Rectal smooth muscle tissue (tissue), 1 donor: ENCODE data around the gene ATP5F1B.

Source experiments
- H3K27ac ChIP-seq: one replicate; pipeline ENCODE4 v1.7.0; 2013; ENCODE audit warnings: low read depth, low read length, inconsistent platforms
- H3K27me3 ChIP-seq: one replicate; pipeline ENCODE4 v1.7.0; 2013; ENCODE audit warnings: low read length; ENCODE audit not compliant: control insufficient read depth, insufficient read depth
- H3K36me3 ChIP-seq: one replicate; pipeline ENCODE4 v1.7.0; 2013; ENCODE audit warnings: low read length; ENCODE audit not compliant: control insufficient read depth, insufficient read depth
- H3K4me1 ChIP-seq: one replicate; pipeline ENCODE4 v1.7.0; 2013; ENCODE audit warnings: low read length; ENCODE audit not compliant: control insufficient read depth, insufficient read depth
- H3K4me3 ChIP-seq: one replicate; pipeline ENCODE4 v1.7.0; 2013; ENCODE audit warnings: low read length
- H3K9ac ChIP-seq: one replicate; pipeline ENCODE4 v1.7.0; 2013; ENCODE audit warnings: low read length

The ATP5F1B gene

DNA sequence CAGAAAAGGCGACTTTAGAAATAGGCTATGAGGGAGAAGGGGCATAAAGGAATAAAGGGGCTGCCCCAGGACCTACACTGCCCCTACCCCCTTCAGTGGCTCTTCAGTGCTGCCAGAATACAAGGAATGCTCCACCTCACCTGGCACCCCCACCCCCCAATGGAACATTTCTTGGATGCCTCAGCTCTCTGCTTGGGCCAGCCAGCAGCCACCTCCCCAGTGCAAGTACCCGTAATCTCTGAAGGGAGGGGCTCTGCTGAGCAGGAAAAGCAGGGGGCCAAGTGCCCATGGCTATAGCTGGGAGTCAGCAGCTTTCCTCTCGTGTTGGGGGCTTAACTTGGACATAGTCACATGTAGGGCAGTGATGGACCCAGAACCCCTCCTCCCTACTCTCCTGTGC lies 49.0 kb downstream of the ATP5F1B start:
- no peak overlapping the region for H3K4me3 ChIP-seq
- peaks cover 45% of the 10 kb centered on the region for H3K36me3 ChIP-seq
- H3K27ac ChIP-seq: no peak overlapping the region
- no peaks in the 10 kb centered on the region for H3K27me3 ChIP-seq
- no peak overlapping the region for H3K9ac ChIP-seq
- no peaks in the 10 kb centered on the region for H3K4me1 ChIP-seq

DNA sequence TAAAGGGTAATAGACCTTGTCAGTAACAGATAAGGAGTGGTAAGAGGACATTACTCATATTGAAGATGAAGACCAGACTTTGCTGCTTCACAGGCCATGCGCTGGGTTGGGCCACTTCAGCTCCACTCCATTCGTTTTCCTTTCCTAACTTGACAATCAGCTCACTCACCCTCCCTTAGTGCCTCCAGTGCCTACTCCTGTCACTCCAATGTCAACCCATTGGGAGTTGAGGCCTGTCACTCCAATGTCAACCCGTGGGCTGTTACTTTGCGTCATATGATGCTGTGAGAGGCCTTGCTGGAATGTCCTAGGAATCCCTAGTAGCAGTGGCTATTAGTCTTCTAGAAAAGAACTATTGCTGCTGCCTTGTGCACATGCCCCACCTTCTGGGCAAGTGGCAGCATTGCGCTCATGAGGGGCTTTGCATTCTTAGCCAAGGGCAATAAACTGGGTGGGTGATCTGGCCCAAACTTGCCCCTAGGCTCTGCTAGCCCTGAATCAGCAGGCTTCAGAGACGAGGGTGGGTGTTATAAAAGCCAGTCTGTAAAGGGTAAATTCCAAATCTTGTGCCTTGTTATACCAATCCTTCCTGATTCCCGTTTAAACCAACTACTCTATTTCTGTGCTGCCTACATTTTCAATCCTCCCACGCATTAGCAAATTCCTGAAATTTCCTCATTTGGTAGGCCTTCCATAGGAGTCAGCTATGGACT lies 51.7 kb downstream of the ATP5F1B start:
- Histone ChIP-seq H3K4me3 (no peak overlapping the region), H3K36me3 (peaks cover 22% of the 10 kb centered on the region), H3K4me1 (no peaks in the 10 kb centered on the region), H3K9ac (no peak overlapping the region), H3K27ac (peak overlapping the region; percentile 8), H3K27me3 (no peaks in the 10 kb centered on the region)

DNA sequence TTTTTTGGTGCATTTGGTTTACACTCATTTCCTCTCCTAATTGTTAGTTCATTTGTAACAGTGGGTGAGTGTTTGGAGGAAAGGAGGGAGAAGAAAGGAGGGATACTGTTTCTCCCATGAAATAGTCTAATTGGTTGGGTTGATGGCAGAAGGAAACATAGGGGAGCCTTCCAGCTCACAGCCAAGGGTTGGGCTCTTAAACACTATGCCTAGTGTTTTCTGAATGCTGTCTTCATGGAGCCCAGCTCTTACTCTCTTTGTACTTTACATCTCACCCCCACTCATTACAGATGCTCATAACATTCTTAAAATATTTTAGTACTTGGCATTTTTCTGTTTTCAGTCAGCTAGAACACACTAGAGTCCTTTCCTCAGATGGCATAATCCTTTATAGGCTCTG lies 53.8 kb downstream of the ATP5F1B start:
- Histone ChIP-seq H3K9ac (no peak overlapping the region), H3K27ac (no peak overlapping the region), H3K36me3 (peaks cover 21% of the 10 kb centered on the region), H3K4me1 (no peaks in the 10 kb centered on the region), H3K4me3 (no peak overlapping the region), H3K27me3 (no peaks in the 10 kb centered on the region)

GRCh38 chr12:56591126-56591525 lies 54.7 kb downstream of the ATP5F1B start:
- no peak overlapping the region for H3K4me3 ChIP-seq
- H3K36me3 ChIP-seq: peaks cover 21% of the 10 kb centered on the region
- no peaks in the 10 kb centered on the region for H3K4me1 ChIP-seq
- no peaks in the 10 kb centered on the region for H3K27me3 ChIP-seq
- no peak overlapping the region for H3K27ac ChIP-seq
- no peak overlapping the region for H3K9ac ChIP-seq

DNA sequence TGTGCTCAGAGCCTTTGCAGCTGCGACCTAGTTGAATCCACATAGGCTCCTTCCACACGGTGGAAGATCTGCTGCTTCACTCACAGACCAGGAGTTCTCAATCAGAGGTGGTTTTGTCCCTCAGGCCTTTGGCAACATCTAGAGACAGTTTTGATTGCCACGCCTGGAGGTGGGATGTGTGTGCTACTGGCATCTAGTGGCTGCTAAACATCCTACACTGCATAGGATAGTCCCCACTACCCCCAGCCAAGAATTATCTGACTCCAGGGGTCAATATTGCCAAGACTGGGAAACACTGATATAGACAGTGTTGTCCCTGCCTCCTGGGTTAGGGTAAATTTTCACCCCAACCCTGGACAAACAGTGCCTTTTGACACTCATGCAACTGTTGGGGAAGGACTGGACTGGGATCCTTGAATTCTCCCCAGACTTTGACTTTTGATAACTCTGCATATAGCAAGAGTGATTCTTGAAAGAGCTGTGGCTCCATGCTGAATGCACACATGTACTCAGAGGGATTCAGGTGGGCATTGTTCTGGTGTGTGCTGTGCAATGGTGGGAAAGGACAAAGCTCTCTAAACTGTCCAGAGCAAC lies 55.5 kb downstream of the ATP5F1B start:
- Histone ChIP-seq H3K27me3 (no peaks in the 10 kb centered on the region), H3K9ac (no peak overlapping the region), H3K27ac (no peak overlapping the region), H3K4me3 (no peak overlapping the region), H3K4me1 (no peaks in the 10 kb centered on the region), H3K36me3 (peaks cover 21% of the 10 kb centered on the region)

DNA sequence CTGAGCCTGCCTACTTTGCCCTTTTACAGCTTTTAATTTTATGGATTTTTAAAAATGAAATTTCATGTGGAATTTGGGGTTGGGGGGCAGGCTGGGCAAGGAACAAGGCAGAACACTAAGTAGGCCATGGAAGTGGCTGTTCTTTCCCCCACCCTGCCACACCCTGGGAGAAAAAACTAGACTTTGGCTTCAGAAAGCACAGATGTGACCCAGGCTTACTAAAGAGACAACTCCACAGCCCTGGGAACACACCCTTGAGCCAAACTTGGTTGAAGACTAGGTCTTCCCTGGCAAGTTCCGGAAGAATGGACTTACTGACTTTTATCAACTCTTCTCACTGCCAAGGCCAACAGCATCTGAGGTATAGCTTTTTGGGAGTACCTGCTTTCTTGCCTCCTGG lies 56.0 kb downstream of the ATP5F1B start:
- no peak overlapping the region for H3K9ac ChIP-seq
- H3K27me3 ChIP-seq: no peaks in the 10 kb centered on the region
- no peaks in the 10 kb centered on the region for H3K4me1 ChIP-seq
- no peak overlapping the region for H3K27ac ChIP-seq
- no peak overlapping the region for H3K4me3 ChIP-seq
- H3K36me3 ChIP-seq: peaks cover 21% of the 10 kb centered on the region
